A549 (cell line): Measurements from ENCODE around the gene FBXL7. TPM values are rescaled to one million over a fixed set of nuclear protein-coding genes. Genes with fewer than 3 reads are reported as not detected.

ENCODE experiments used
- ATAC-seq, 2 experiments: fragments of 200-7000 bp in 1 of 2; fragments of >200 bp in 1 of 2; cut with Nextera tagmentation in 1 of 2; cut with Tn5 transposase in 1 of 2; 3 replicates each; pipeline versions ENCODE4 v1.8.0 to v1.9.1; 2018 to 2020; ENCODE audit warnings: mild to moderate bottlenecking in 1 of 2, moderate library complexity in 1 of 2
- CTCF ChIA-PET: fragments of 300-600 bp; sonication (Branson Sonifier 250); formaldehyde crosslinking; extraction: SDS; loops from one replicate; lab custom pipeline; 2021; ENCODE audit warnings: antibody characterized with exemption, inconsistent platforms; lab: Yijun Ruan, JAX
- POLR2A ChIA-PET: fragments of 350-600 bp; formaldehyde crosslinking; extraction: SDS; loops from one replicate; lab custom pipeline; 2021; ENCODE audit warnings: antibody characterized with exemption, inconsistent platforms; lab: Yijun Ruan, JAX
- DNase-seq, 2 experiments: peaks; one replicate each; pipeline versions ENCODE4 v3.0.0 to v3.0.0-alpha.2; 2011 to 2016; ENCODE audit warnings: low read depth in 1 of 2, low spot score in 1 of 2
- FAIRE-seq: peaks from 2 replicates; lab custom pipeline; 2011; peaks lifted over from hg19 to GRCh38; lab: Jason Lieb, UNC
- H3K27ac ChIP-seq, 2 experiments: fragments of >200 bp; sonication (Bioruptor Twin); formaldehyde crosslinking; 3 replicates each; pipeline ENCODE4 v1.5.1; 2016 to 2017
- H3K4me1 ChIP-seq: fragments of >200 bp; sonication (Bioruptor Twin); formaldehyde crosslinking; 3 replicates; pipeline ENCODE4 v1.6.1; 2016
- H3K4me2 ChIP-seq: fragments of >200 bp; sonication (Bioruptor Twin); formaldehyde crosslinking; 3 replicates; pipeline ENCODE4 v1.6.1; 2016
- H3K4me3 ChIP-seq: fragments of >200 bp; sonication (Bioruptor Twin); formaldehyde crosslinking; 3 replicates; pipeline ENCODE4 v1.5.1; 2016
- H3K9me3 ChIP-seq: fragments of >200 bp; sonication (Bioruptor Twin); formaldehyde crosslinking; 3 replicates; pipeline ENCODE4 v1.6.1; 2016
- BHLHE40 ChIP-seq: IDR thresholded peaks from 2 replicates; pipeline ENCODE4 v1.6.1; 2012; ENCODE audit warnings: low read depth, low read length, inconsistent platforms
- CBX2 ChIP-seq: fragments of 200-600 bp; sonication (generic); IDR thresholded peaks from 2 replicates; pipeline ENCODE4 v1.6.1; 2016; ENCODE audit warnings: low read depth, mild to moderate bottlenecking, borderline replicate concordance
- CEBPB ChIP-seq, 2 experiments: fragments of >200 bp in 1 of 2; sonication (Bioruptor Twin) in 1 of 2; formaldehyde crosslinking in 1 of 2; IDR thresholded peaks; 2 replicates each; pipeline ENCODE4 v1.6.1; 2012 to 2016
- CHD4 ChIP-seq: fragments of 200-600 bp; sonication (generic); IDR thresholded peaks from 2 replicates; pipeline ENCODE4 v1.6.1; 2016; ENCODE audit warnings: antibody characterized with exemption, mild to moderate bottlenecking, borderline replicate concordance
- EHMT2 ChIP-seq: fragments of 200-600 bp; sonication (generic); IDR thresholded peaks from 2 replicates; pipeline ENCODE4 v1.6.1; 2016; ENCODE audit warnings: antibody characterized with exemption, low read depth, mild to moderate bottlenecking, moderate library complexity
- EP300 ChIP-seq, 2 experiments: fragments of >200 bp; sonication (Bioruptor Twin); formaldehyde crosslinking; IDR thresholded peaks; 2 replicates in 1 of 2; 3 replicates in 1 of 2; pipeline ENCODE4 v1.6.1; 2016 to 2017
- FOXS1 ChIP-seq: fragments of 250-450 bp; sonication (Bioruptor Pico); IDR thresholded peaks from 2 replicates; pipeline ENCODE4 v1.5.0; 2020; ENCODE audit warnings: mild to moderate bottlenecking, moderate library complexity
- GATA3 ChIP-seq: IDR thresholded peaks from 2 replicates; pipeline ENCODE4 v1.6.1; 2012; ENCODE audit warnings: borderline replicate concordance
- HDAC2 ChIP-seq: fragments of 200-600 bp; sonication (generic); IDR thresholded peaks from 2 replicates; pipeline ENCODE4 v1.6.1; 2016
- HOXB5 ChIP-seq: fragments of 250-450 bp; sonication (Bioruptor Pico); IDR thresholded peaks from 2 replicates; pipeline ENCODE4 v1.5.0; 2020; ENCODE audit warnings: mild to moderate bottlenecking, moderate library complexity
- JUN ChIP-seq, 2 experiments: fragments of >200 bp; sonication (Bioruptor Twin); formaldehyde crosslinking; IDR thresholded peaks; 2 replicates in 1 of 2; 3 replicates in 1 of 2; pipeline ENCODE4 v1.6.1; 2016 to 2017
- JUNB ChIP-seq: fragments of >200 bp; sonication (Bioruptor Twin); formaldehyde crosslinking; IDR thresholded peaks from 2 replicates; pipeline ENCODE4 v1.6.1; 2016
- MYC ChIP-seq: IDR thresholded peaks from 2 replicates; pipeline ENCODE4 v1.6.1; 2012; ENCODE audit warnings: mild to moderate bottlenecking, inconsistent platforms, low read length, improper control_type of control experiment, borderline replicate concordance
- NR3C1 ChIP-seq: fragments of >200 bp; sonication (Bioruptor Twin); formaldehyde crosslinking; IDR thresholded peaks from 3 replicates; pipeline ENCODE4 v1.6.1; 2017
- POLR2A ChIP-seq: IDR thresholded peaks from 2 replicates; pipeline ENCODE4 v1.6.1; 2012; ENCODE audit warnings: mild to moderate bottlenecking, low read length
- RAD21 ChIP-seq, 2 experiments: fragments of >200 bp in 1 of 2; sonication (Bioruptor Twin) in 1 of 2; formaldehyde crosslinking in 1 of 2; IDR thresholded peaks in 1 of 2; conservative IDR thresholded peaks in 1 of 2; 2 replicates in 1 of 2; 3 replicates in 1 of 2; pipeline ENCODE4 v1.6.1; 2012 to 2018; ENCODE audit warnings: inconsistent platforms in 1 of 2
- RNF2 ChIP-seq: fragments of 200-600 bp; sonication (generic); IDR thresholded peaks from 2 replicates; pipeline ENCODE4 v1.6.1; 2016; ENCODE audit warnings: low read depth, mild to moderate bottlenecking, antibody characterized with exemption, moderate library complexity, borderline replicate concordance
- ZFP36 ChIP-seq: fragments of 450-650 bp; IDR thresholded peaks from 2 replicates; pipeline ENCODE4 v1.6.1; 2014; ENCODE audit warnings: borderline replicate concordance; ENCODE audit not compliant: partially characterized antibody
- whole genome bisulfite sequencing: methylation state at CpG from one replicate; pipeline ENCODE4 v1.1.6; 2017; ENCODE audit errors: missing lambda C conversion rate; 5-methylcytosine and 5-hydroxymethylcytosine counted together
- polyA plus RNA-seq, 4 experiments: library from polyadenylated mRNA; depleted of rRNA in 3 of 4; stranded (reverse); fragments of >200 nt; fragmentation: RNase III in 1 of 4; extraction: RNeasy Plus Mini Kit Qiagen cat#74134 plus additional on column Dnase treatment in 1 of 4; gene quantifications; 2 replicates in 3 of 4; 3 replicates in 1 of 4; pipeline ENCODE4 v1.2.3, GENCODE V29; 2011 to 2017
- TF ChIP-seq, protein P1 (sequence below): IDR thresholded peaks from 2 replicates; pipeline ENCODE4 v1.6.1; 2012
- TF ChIP-seq, protein P2 (sequence below): fragments of >200 bp; sonication (Bioruptor Twin); formaldehyde crosslinking; IDR thresholded peaks from 3 replicates; pipeline ENCODE4 v1.5.1; 2016
- TF ChIP-seq, protein P3 (sequence below): fragments of >200 bp; sonication (Bioruptor Twin); formaldehyde crosslinking; IDR thresholded peaks from 2 replicates; pipeline ENCODE4 v1.6.1; 2016
- TF ChIP-seq, protein P4 (sequence below): fragments of 250-450 bp; sonication (Bioruptor Pico); IDR thresholded peaks from 2 replicates; pipeline ENCODE4 v1.5.0; 2021; ENCODE audit warnings: mild to moderate bottlenecking, moderate library complexity, borderline replicate concordance

Gene FBXL7
- polyA plus RNA-seq, 2 of the 4 experiments (the other 2 are of a cell fraction) = 0.90 to 1.7 TPM

DNA sequence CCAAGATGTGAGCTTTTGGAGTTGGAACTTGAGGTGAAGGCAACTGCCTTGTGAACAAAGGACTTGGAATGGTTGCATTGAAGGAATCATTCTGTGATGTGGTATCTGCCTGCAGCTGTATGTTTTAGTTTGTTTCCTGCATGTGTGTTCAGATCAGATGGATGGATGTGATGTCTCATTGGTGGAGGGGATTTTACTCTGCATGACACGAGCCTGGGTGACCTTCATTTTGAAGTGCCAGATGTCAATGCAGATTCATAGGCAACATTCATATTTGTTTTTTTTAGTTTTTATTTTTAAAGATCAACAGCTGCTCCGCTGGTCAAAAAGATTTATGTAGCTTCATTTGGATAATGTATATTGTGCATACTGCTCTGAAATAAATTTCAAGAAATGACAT lies 13.5 kb downstream of the FBXL7 start (continued):
- no peak for TF ChIP-seq EHMT2
- TF ChIP-seq MYC = no peak
- no peak for TF ChIP-seq JUN (IDR thresholded peaks at IDR 0.05)
- no peak for TF ChIP-seq CEBPB (IDR thresholded peaks at IDR 0.05)
- no peak for TF ChIP-seq NR3C1
- no peak for TF ChIP-seq HOXB5
- no peak for TF ChIP-seq POLR2A
- TF ChIP-seq JUNB = no peak

DNA sequence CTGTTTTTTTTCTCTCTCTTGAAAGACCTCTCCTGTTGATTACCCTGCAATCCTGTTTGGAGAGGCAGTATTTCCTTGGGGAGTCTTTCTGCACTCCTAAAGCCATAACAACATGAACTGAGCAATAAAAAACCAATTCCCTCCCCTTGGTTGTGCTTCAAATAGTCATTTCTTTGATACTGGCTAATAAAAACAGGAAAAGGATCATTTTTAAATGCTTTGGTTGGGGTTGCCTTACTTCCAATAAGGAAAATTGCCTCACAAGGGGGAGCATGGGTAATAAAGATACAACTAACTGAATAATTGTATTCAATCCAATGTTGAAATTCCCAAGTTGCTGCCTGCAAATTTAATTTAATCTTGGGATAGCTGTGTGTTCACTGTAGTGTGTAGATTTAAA lies 13.9 kb downstream of the FBXL7 start:
- no peak for DNase-seq
- POLR2A ChIA-PET = no interaction called here
- CTCF ChIA-PET = no interaction called here
- H3K4me1 ChIP-seq = no peaks in the 10 kb centered on the region
- H3K4me2 ChIP-seq = no peak overlapping the region
- ATAC-seq = no peak
- no peak overlapping the region for H3K4me3 ChIP-seq
- no peak overlapping the region for H3K27ac ChIP-seq
- no peak for TF ChIP-seq CHD4
- TF ChIP-seq, protein P1, sequence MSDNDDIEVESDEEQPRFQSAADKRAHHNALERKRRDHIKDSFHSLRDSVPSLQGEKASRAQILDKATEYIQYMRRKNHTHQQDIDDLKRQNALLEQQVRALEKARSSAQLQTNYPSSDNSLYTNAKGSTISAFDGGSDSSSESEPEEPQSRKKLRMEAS = no peak
- TF ChIP-seq CBX2 = no peak
- TF ChIP-seq EHMT2 = no peak
- TF ChIP-seq BHLHE40 = no peak
- TF ChIP-seq JUN (IDR thresholded peaks at IDR 0.05) = no peak
- no peak for TF ChIP-seq GATA3
- TF ChIP-seq RAD21 (conservative IDR thresholded peaks at IDR 0.05 in 1 of 2, IDR thresholded peaks at IDR 0.05 in 1 of 2) = no peak
- TF ChIP-seq, protein P2, sequence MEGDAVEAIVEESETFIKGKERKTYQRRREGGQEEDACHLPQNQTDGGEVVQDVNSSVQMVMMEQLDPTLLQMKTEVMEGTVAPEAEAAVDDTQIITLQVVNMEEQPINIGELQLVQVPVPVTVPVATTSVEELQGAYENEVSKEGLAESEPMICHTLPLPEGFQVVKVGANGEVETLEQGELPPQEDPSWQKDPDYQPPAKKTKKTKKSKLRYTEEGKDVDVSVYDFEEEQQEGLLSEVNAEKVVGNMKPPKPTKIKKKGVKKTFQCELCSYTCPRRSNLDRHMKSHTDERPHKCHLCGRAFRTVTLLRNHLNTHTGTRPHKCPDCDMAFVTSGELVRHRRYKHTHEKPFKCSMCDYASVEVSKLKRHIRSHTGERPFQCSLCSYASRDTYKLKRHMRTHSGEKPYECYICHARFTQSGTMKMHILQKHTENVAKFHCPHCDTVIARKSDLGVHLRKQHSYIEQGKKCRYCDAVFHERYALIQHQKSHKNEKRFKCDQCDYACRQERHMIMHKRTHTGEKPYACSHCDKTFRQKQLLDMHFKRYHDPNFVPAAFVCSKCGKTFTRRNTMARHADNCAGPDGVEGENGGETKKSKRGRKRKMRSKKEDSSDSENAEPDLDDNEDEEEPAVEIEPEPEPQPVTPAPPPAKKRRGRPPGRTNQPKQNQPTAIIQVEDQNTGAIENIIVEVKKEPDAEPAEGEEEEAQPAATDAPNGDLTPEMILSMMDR = no peak
- TF ChIP-seq, protein P3, sequence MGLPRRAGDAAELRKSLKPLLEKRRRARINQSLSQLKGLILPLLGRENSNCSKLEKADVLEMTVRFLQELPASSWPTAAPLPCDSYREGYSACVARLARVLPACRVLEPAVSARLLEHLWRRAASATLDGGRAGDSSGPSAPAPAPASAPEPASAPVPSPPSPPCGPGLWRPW = no peak
- TF ChIP-seq EP300 (IDR thresholded peaks at IDR 0.05) = no peak
- no peak for TF ChIP-seq HDAC2
- TF ChIP-seq, protein P4, sequence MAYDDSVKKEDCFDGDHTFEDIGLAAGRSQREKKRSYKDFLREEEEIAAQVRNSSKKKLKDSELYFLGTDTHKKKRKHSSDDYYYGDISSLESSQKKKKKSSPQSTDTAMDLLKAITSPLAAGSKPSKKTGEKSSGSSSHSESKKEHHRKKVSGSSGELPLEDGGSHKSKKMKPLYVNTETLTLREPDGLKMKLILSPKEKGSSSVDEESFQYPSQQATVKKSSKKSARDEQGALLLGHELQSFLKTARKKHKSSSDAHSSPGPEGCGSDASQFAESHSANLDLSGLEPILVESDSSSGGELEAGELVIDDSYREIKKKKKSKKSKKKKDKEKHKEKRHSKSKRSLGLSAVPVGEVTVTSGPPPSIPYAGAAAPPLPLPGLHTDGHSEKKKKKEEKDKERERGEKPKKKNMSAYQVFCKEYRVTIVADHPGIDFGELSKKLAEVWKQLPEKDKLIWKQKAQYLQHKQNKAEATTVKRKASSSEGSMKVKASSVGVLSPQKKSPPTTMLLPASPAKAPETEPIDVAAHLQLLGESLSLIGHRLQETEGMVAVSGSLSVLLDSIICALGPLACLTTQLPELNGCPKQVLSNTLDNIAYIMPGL = no peak
- FAIRE-seq = no peak
- no peaks in the 10 kb centered on the region for H3K9me3 ChIP-seq

DNA sequence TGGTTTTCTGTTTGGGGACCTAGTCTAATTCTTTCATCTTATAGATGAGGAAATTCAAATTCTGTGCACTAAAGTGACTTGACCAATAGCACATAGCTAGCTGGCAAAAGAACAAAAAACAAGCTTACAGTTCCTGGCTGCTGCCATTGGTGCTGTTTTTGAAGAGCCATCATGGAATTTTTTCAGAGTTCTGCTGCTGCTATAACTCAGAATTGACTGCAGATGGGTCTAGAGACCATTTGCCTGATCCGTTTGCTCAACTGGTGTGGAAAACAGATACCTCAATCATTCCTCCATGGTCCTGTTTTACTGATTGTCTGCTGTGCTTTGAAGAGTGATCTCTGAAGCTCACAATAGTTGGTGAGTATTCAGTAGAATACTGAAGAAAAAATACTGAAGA lies 15.2 kb downstream of the FBXL7 start:
- Histone ChIP-seq H3K27ac (no peak overlapping the region), H3K4me3 (no peak overlapping the region), H3K4me2 (no peak overlapping the region), H3K9me3 (no peaks in the 10 kb centered on the region), H3K4me1 (no peaks in the 10 kb centered on the region)
- WGBS = 36% methylated on average over 1 of the region's 1 CpG
- CTCF ChIA-PET = interaction anchor here (0.7 kb wide), 1 partner anchor 10 kb away, joined by 3 read pairs; no protein-coding TSS in a partner anchor
- no peak for ATAC-seq
- FAIRE-seq = no peak
- POLR2A ChIA-PET = no interaction called here
- DNase-seq = no peak
- TF ChIP-seq ZFP36 = no peak
- no peak for TF ChIP-seq RNF2
- TF ChIP-seq FOXS1 (CRISPR knock-in tag) = no peak
- TF ChIP-seq EP300 (IDR thresholded peaks at IDR 0.05) = no peak
